HepG2 (cell line): Measurements from ENCODE around the gene CCDC157. TPM values are rescaled to one million over a fixed set of nuclear protein-coding genes. Genes with fewer than 3 reads are reported as not detected.
A peak's percentile ranks its signal among the peaks of the same experiment; 100 is the strongest.

Source experiments
- ATAC-seq: fragments of 200-7000 bp; cut with Tn5 transposase; 3 replicates; pipeline ENCODE4 v1.9.1; 2020; ENCODE audit warnings: mild to moderate bottlenecking, moderate library complexity
- BruUV-seq: library from RNA; stranded (reverse); fragments of 400-500 nt; replicated peaks from 2 replicates; lab custom pipeline; 2021; lab: Mats Ljungman, UMichigan
- CTCF ChIA-PET: fragments of 300-600 bp; formaldehyde crosslinking; extraction: SDS; loops from one replicate; lab custom pipeline; 2021; ENCODE audit warnings: low total read pairs, inconsistent platforms, low intra/inter-chr PET ratio; lab: Yijun Ruan, JAX
- POLR2A ChIA-PET: fragments of 350-600 bp; sonication (Branson Sonifier 250); formaldehyde crosslinking; loops from one replicate; lab custom pipeline; 2020; ENCODE audit warnings: antibody characterized with exemption, inconsistent platforms; lab: Yijun Ruan, JAX
- DNase-seq: peaks from one replicate; pipeline ENCODE4 v3.0.0-alpha.2; 2015; ENCODE audit warnings: low spot score
- FAIRE-seq: peaks from 3 replicates; lab custom pipeline; 2011; peaks lifted over from hg19 to GRCh38; lab: Jason Lieb, UNC
- H2AFZ ChIP-seq: one replicate; pipeline ENCODE4 v1.6.1; 2011; ENCODE audit warnings: low read length, inconsistent platforms
- H3K27ac ChIP-seq: fragments of 300-600 bp; 3 replicates; pipeline ENCODE4 v1.8.0; 2011; ENCODE audit warnings: mixed run types, mild to moderate bottlenecking, mixed read lengths, low read length, inconsistent platforms; ENCODE audit not compliant: insufficient read depth; ENCODE audit errors: extremely low read length
- H3K27me3 ChIP-seq, 2 experiments: fragments of 200-600 bp in 1 of 2; 2 replicates in 1 of 2; 3 replicates in 1 of 2; pipeline versions ENCODE4 v1.6.0 to v1.8.0; 2011; ENCODE audit warnings: low read length in 2 of 2, mild to moderate bottlenecking in 2 of 2, moderate library complexity in 2 of 2, inconsistent platforms in 1 of 2; ENCODE audit not compliant: insufficient read depth in 2 of 2, control insufficient read depth in 1 of 2
- H3K36me3 ChIP-seq, 2 experiments: fragments of 200-600 bp in 1 of 2; replicated peaks in 1 of 2; 2 replicates in 1 of 2; 3 replicates in 1 of 2; pipeline versions ENCODE4 v1.5.1 to v1.8.0; 2011; ENCODE audit warnings: low read length in 2 of 2, inconsistent platforms in 1 of 2; ENCODE audit not compliant: insufficient read depth in 2 of 2, control insufficient read depth in 1 of 2
- H3K4me1 ChIP-seq: 2 replicates; pipeline ENCODE4 v1.5.1; 2012; ENCODE audit warnings: low read length, inconsistent platforms; ENCODE audit not compliant: insufficient read depth
- H3K4me2 ChIP-seq: 2 replicates; pipeline ENCODE4 v1.6.0; 2011; ENCODE audit warnings: low read depth, low read length, inconsistent platforms
- H3K4me3 ChIP-seq, 3 experiments: fragments of 200-600 bp in 1 of 3; sonication (generic), shearing (Covaris generic) in 1 of 3; replicated peaks in 1 of 3; 2 replicates each; pipeline ENCODE4 v1.5.1; 2011 to 2016; ENCODE audit warnings: low read length in 3 of 3, inconsistent platforms in 2 of 3, low read depth in 2 of 3, mild to moderate bottlenecking in 2 of 3, control low read depth in 1 of 3, mixed read lengths in 1 of 3; ENCODE audit not compliant: insufficient read depth in 1 of 3
- H3K79me2 ChIP-seq: one replicate; pipeline ENCODE4 v1.6.1; 2011; ENCODE audit warnings: low read length, inconsistent platforms; ENCODE audit not compliant: insufficient read depth
- H3K9ac ChIP-seq: 2 replicates; pipeline ENCODE4 v1.6.0; 2011; ENCODE audit warnings: mild to moderate bottlenecking, low read depth, low read length, inconsistent platforms; ENCODE audit not compliant: insufficient read depth
- H3K9me3 ChIP-seq: 2 replicates; pipeline ENCODE4 v1.5.1; 2012; ENCODE audit warnings: mild to moderate bottlenecking, low read length
- H4K20me1 ChIP-seq: 2 replicates; pipeline ENCODE4 v1.6.0; 2011; ENCODE audit warnings: inconsistent platforms, mild to moderate bottlenecking, low read length, moderate library complexity; ENCODE audit not compliant: insufficient read depth
- CCAR2 ChIP-seq: fragments of 200-400 bp; formaldehyde crosslinking; optimal IDR thresholded peaks from 2 replicates; pipeline ENCODE3; 2018; ENCODE audit warnings: low read depth, mild to moderate bottlenecking, low read length, moderate library complexity
- CEBPG ChIP-seq: IDR thresholded peaks from 2 replicates; pipeline ENCODE4 v1.6.1; 2016
- EZH2 ChIP-seq: conservative IDR thresholded peaks from 2 replicates; pipeline ENCODE4 v1.6.1; 2012; ENCODE audit warnings: mild to moderate bottlenecking, low read depth, low read length, moderate library complexity
- HES4 ChIP-seq: sonication (generic); formaldehyde crosslinking; IDR thresholded peaks from 2 replicates; pipeline ENCODE4 v1.9.0; 2021; ENCODE audit warnings: mild to moderate bottlenecking, missing genetic modification reagents, borderline replicate concordance
- NFATC3 ChIP-seq: sonication (generic); formaldehyde crosslinking; IDR thresholded peaks from 2 replicates; pipeline ENCODE4 v1.5.1; 2020; ENCODE audit warnings: mild to moderate bottlenecking, missing genetic modification reagents
- NFIC ChIP-seq: IDR thresholded peaks from 2 replicates; pipeline ENCODE4 v1.6.1; 2012; ENCODE audit warnings: mild to moderate bottlenecking, low read length, inconsistent platforms
- NFYC ChIP-seq: IDR thresholded peaks from 2 replicates; pipeline ENCODE4 v1.6.1; 2016; ENCODE audit warnings: missing genetic modification reagents, missing compliant biosample characterization
- NRL ChIP-seq: sonication (generic); formaldehyde crosslinking; IDR thresholded peaks from 2 replicates; pipeline ENCODE4 v1.5.0; 2020; ENCODE audit warnings: missing genetic modification reagents, mild to moderate bottlenecking, moderate library complexity, borderline replicate concordance
- SAFB2 ChIP-seq: sonication (generic); formaldehyde crosslinking; IDR thresholded peaks from 2 replicates; pipeline ENCODE4 v1.5.1; 2020; ENCODE audit warnings: missing genetic modification reagents, low read depth, mild to moderate bottlenecking, borderline replicate concordance
- TGIF2 ChIP-seq: IDR thresholded peaks from 2 replicates; pipeline ENCODE4 v1.6.1; 2016; ENCODE audit warnings: control low read depth, missing compliant biosample characterization
- ZBTB37 ChIP-seq: sonication (generic); formaldehyde crosslinking; IDR thresholded peaks from 2 replicates; pipeline ENCODE4 v1.4.0; 2020; ENCODE audit warnings: mild to moderate bottlenecking, missing genetic modification reagents
- ZNF225 ChIP-seq: sonication (generic); formaldehyde crosslinking; IDR thresholded peaks from 2 replicates; pipeline ENCODE4 v1.4.0; 2020; ENCODE audit warnings: mild to moderate bottlenecking, missing genetic modification reagents
- ZNF296 ChIP-seq: sonication (generic); formaldehyde crosslinking; conservative IDR thresholded peaks from 2 replicates; pipeline ENCODE4 v1.5.0; 2020; ENCODE audit warnings: mild to moderate bottlenecking, missing genetic modification reagents
- ZNF367 ChIP-seq: sonication (generic); formaldehyde crosslinking; IDR thresholded peaks from 2 replicates; pipeline ENCODE4 v1.4.0; 2020; ENCODE audit warnings: missing genetic modification reagents, borderline replicate concordance
- ZNF549 ChIP-seq: sonication (generic); formaldehyde crosslinking; IDR thresholded peaks from 2 replicates; pipeline ENCODE4 v1.5.0; 2020; ENCODE audit warnings: missing genetic modification reagents
- ZNF563 ChIP-seq: sonication (generic); formaldehyde crosslinking; IDR thresholded peaks from 2 replicates; pipeline ENCODE4 v1.8.0; 2022; ENCODE audit warnings: mild to moderate bottlenecking, moderate library complexity, missing genetic modification reagents
- ZNF639 ChIP-seq: conservative IDR thresholded peaks from 2 replicates; pipeline ENCODE4 v1.6.1; 2018; ENCODE audit warnings: missing genetic modification reagents
- WGBS: methylation state at CpG from one replicate; pipeline ENCODE4 v1.1.6; 2017; ENCODE audit warnings: low lambda C conversion rate; 5-methylcytosine and 5-hydroxymethylcytosine counted together
- in situ Hi-C: cut with HindIII; loops from 2 replicates; pipeline ENCODE4 v1.10.0; 2017; ENCODE audit warnings: low pct_unique_long_range_greater_than_20kb; ENCODE audit not compliant: extremely low pct_ligation_motif_present
- intact Hi-C: fragments of 100-400 bp; cut with micrococcal nuclease; formaldehyde crosslinking; loops from one replicate; pipeline ENCODE4 v1.10.0; 2022; ENCODE audit not compliant: unreplicated experiment
- polyA plus RNA-seq, 8 experiments: library from polyadenylated mRNA; depleted of rRNA in 3 of 8; stranded (reverse) in 7 of 8; unstranded in 1 of 8; fragments of >200 nt; fragmentation: Illumina TruSeq in 4 of 8; extraction: Trizol in 4 of 8; gene quantifications; 2 replicates each; pipeline versions ENCODE4 v1.2.1 to v1.2.3, GENCODE V29; 2011 to 2016; ENCODE audit warnings: low read depth in 4 of 8, missing spikeins in 1 of 8, mixed read lengths in 1 of 8; ENCODE audit not compliant: insufficient read depth in 1 of 8
- total RNA-seq, 5 experiments: library from RNA; depleted of rRNA; stranded (reverse); fragments of >200 nt; fragmentation: Illumina TruSeq; extraction: Trizol; gene quantifications; 2 replicates each; pipeline ENCODE4 v1.2.3, GENCODE V29; 2016; ENCODE audit warnings: low read depth in 1 of 5
- TF ChIP-seq, protein P1 (sequence below): sonication (generic); formaldehyde crosslinking; IDR thresholded peaks from 2 replicates; pipeline ENCODE4 v1.4.0; 2020; ENCODE audit warnings: missing genetic modification reagents
- TF ChIP-seq, protein P2 (sequence below): sonication (generic); formaldehyde crosslinking; IDR thresholded peaks from 2 replicates; pipeline ENCODE4 v1.4.0; 2020; ENCODE audit warnings: low read depth, mild to moderate bottlenecking, missing genetic modification reagents
- TF ChIP-seq, protein P3 (sequence below): sonication (generic); formaldehyde crosslinking; IDR thresholded peaks from 2 replicates; pipeline ENCODE4 v1.4.0; 2020; ENCODE audit warnings: mild to moderate bottlenecking, missing genetic modification reagents

Gene CCDC157
- total and polyA plus RNA-seq, 2 of the 13 experiments (the other 11 are each of a cell fraction or from before 2014, with no cell fraction given) = 1.4 to 1.6 TPM

DNA sequence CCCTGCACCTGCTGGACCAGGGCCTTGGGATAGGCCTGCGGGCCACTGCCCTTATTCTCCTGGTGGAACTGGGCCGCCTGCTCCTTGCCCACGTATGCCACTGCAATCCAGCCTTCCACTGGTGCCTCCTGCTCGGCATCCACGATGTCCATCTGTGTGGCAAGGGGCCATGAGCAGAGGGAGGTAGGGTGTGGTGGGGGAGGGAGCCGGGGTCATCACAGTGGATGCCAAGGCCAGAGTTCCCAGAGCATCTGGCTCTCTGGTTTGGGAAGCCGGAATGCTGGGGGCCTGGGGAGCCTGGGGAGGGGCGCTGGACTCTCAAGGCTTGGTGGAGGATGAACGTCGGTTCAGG is 29.8 kb downstream of the CCDC157 start:
- Histone ChIP-seq H3K36me3 (no peaks in the 10 kb centered on the region), H4K20me1 (no peaks in the 10 kb centered on the region), H3K79me2 (no peaks in the 10 kb centered on the region), H3K4me2 (peak overlapping the region; percentile 80), H3K4me3 (peak overlapping the region; percentile 49 to 71 (median 64); a peak in 5 of 6 replicates), H3K9me3 (no peaks in the 10 kb centered on the region; the same call in 1 of the 2 replicates), H3K27me3 (no peaks in the 10 kb centered on the region), H3K9ac (peak overlapping the region; percentile 63; the same call in 1 of the 2 replicates), H2AFZ (no peak overlapping the region), H3K27ac (no peak overlapping the region), H3K4me1 (peaks cover 15% of the 10 kb centered on the region)
- in situ Hi-C loops (loop anchor here (5.0 to 25.0 kb wide), 3 partner anchors 99 to 274 kb away; partner anchors contain the start of gene CASTOR1), intact Hi-C loops (no loop called here)
- FAIRE-seq (no peak), DNase-seq (no peak), ATAC-seq (no peak)
- BruUV-seq = no TSS peak
- 100% methylated on average over 1 of the region's 10 CpGs for WGBS
- POLR2A ChIA-PET = interaction anchor here (1.2 kb wide), 1 partner anchor 98 kb away, joined by 7 read pairs; no protein-coding TSS in a partner anchor
- CTCF ChIA-PET = interaction anchor here (0.6 to 2.5 kb wide), 5 partner anchors 40 to 278 kb away, joined by 3 to 26 read pairs (median 5); partner anchors contain the start of gene CASTOR1
- TF ChIP-seq, protein P1, sequence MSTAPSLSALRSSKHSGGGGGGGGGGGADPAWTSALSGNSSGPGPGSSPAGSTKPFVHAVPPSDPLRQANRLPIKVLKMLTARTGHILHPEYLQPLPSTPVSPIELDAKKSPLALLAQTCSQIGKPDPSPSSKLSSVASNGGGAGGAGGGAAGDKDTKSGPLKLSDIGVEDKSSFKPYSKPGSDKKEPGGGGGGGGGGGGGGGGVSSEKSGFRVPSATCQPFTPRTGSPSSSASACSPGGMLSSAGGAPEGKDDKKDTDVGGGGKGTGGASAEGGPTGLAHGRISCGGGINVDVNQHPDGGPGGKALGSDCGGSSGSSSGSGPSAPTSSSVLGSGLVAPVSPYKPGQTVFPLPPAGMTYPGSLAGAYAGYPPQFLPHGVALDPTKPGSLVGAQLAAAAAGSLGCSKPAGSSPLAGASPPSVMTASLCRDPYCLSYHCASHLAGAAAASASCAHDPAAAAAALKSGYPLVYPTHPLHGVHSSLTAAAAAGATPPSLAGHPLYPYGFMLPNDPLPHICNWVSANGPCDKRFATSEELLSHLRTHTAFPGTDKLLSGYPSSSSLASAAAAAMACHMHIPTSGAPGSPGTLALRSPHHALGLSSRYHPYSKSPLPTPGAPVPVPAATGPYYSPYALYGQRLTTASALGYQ (CRISPR knock-in tag) = no peak
- TF ChIP-seq HES4 (CRISPR knock-in tag) (no peak), ZNF225 (CRISPR knock-in tag) (0 out of 2 replicates have a peak, but pooled peaks have one; percentile 23), ZNF367 (CRISPR knock-in tag) (no peak), EZH2 (no peak), NFIC (no peak), ZBTB37 (CRISPR knock-in tag) (no peak), ZNF563 (CRISPR knock-in tag) (no peak), NFATC3 (CRISPR knock-in tag) (no peak), SAFB2 (CRISPR knock-in tag) (no peak), ZNF639 (CRISPR knock-in tag) (no peak), ZNF549 (CRISPR knock-in tag) (no peak), ZNF296 (0 out of 2 replicates have a peak, but pooled peaks have one; percentile 50), TGIF2 (CRISPR knock-in tag) (no peak), CCAR2 (no peak), NFYC (CRISPR knock-in tag) (no peak), NRL (CRISPR knock-in tag) (peak; percentile 59; the same call in 1 of the 2 replicates), CEBPG (no peak)
- TF ChIP-seq, protein P2, sequence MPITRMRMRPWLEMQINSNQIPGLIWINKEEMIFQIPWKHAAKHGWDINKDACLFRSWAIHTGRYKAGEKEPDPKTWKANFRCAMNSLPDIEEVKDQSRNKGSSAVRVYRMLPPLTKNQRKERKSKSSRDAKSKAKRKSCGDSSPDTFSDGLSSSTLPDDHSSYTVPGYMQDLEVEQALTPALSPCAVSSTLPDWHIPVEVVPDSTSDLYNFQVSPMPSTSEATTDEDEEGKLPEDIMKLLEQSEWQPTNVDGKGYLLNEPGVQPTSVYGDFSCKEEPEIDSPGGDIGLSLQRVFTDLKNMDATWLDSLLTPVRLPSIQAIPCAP = no peak
- TF ChIP-seq, protein P3, sequence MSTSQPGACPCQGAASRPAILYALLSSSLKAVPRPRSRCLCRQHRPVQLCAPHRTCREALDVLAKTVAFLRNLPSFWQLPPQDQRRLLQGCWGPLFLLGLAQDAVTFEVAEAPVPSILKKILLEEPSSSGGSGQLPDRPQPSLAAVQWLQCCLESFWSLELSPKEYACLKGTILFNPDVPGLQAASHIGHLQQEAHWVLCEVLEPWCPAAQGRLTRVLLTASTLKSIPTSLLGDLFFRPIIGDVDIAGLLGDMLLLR = no peak
